PC-9 (cell line): ENCODE results near the gene SORCS2. TPM values are rescaled to one million over a fixed set of nuclear protein-coding genes. Genes with fewer than 3 reads are reported as not detected.

Experiments used
- BruUV-seq: library from RNA; stranded (reverse); fragments of 400-500 nt; replicated peaks from 2 replicates; lab custom pipeline; 2021; lab: Mats Ljungman, UMichigan
- CTCF ChIA-PET: fragments of 300-600 bp; sonication (Branson Sonifier 250); formaldehyde crosslinking; loops from one replicate; lab custom pipeline; 2022; ENCODE audit warnings: antibody characterized with exemption; lab: Charles Lee
- POLR2A ChIA-PET: fragments of 300-600 bp; sonication (Branson Sonifier 250); formaldehyde crosslinking; loops from one replicate; lab custom pipeline; 2022; ENCODE audit warnings: antibody characterized with exemption; ENCODE audit not compliant: unreplicated experiment; lab: Charles Lee
- DNase-seq, 2 experiments: peaks; one replicate each; pipeline versions ENCODE4 v3.0.0 to v3.0.0-alpha.2; 2015 to 2022; ENCODE audit warnings: mixed read lengths in 1 of 2
- H2AFZ ChIP-seq: fragments of 200-600 bp; sonication (generic); 2 replicates; pipeline ENCODE4 v1.8.1; 2017; ENCODE audit warnings: antibody characterized with exemption
- H3F3A ChIP-seq: fragments of 200-600 bp; sonication (generic); 2 replicates; pipeline ENCODE4 v1.8.1; 2017; ENCODE audit warnings: antibody characterized with exemption, mild to moderate bottlenecking, low read depth; ENCODE audit not compliant: insufficient read depth
- H3K27ac ChIP-seq: fragments of 200-600 bp; sonication (generic); 2 replicates; pipeline ENCODE4 v1.6.1; 2016; ENCODE audit warnings: mixed run types
- H3K27me3 ChIP-seq: fragments of 200-600 bp; sonication (generic); 2 replicates; pipeline ENCODE4 v1.6.1; 2016; ENCODE audit warnings: low read depth, mixed run types; ENCODE audit not compliant: insufficient read depth
- H3K36me3 ChIP-seq: fragments of 200-600 bp; sonication (generic); 2 replicates; pipeline ENCODE4 v1.6.1; 2016; ENCODE audit warnings: low read depth, mixed run types
- H3K4me1 ChIP-seq: fragments of 200-600 bp; sonication (generic); replicated peaks from 2 replicates; pipeline ENCODE4 v1.6.1; 2016; ENCODE audit warnings: mixed run types; ENCODE audit not compliant: insufficient read depth
- H3K4me2 ChIP-seq: fragments of 200-600 bp; sonication (generic); 2 replicates; pipeline ENCODE4 v1.6.1; 2017; ENCODE audit warnings: mixed run types
- H3K4me3 ChIP-seq: fragments of 200-600 bp; sonication (generic); 2 replicates; pipeline ENCODE4 v1.6.1; 2016; ENCODE audit warnings: mixed run types
- H3K79me2 ChIP-seq: fragments of 200-600 bp; sonication (generic); 2 replicates; pipeline ENCODE4 v1.6.1; 2017; ENCODE audit warnings: low read depth, mixed run types
- H3K9me2 ChIP-seq: fragments of 200-600 bp; sonication (generic); 2 replicates; pipeline ENCODE4 v1.8.1; 2017; ENCODE audit warnings: mild to moderate bottlenecking; ENCODE audit not compliant: insufficient read depth
- H3K9me3 ChIP-seq: fragments of 200-600 bp; sonication (generic); 2 replicates; pipeline ENCODE4 v1.8.1; 2016; ENCODE audit warnings: low read depth; ENCODE audit not compliant: insufficient read depth
- H4K20me1 ChIP-seq: fragments of 200-600 bp; sonication (generic); 2 replicates; pipeline ENCODE4 v1.8.1; 2017; ENCODE audit not compliant: insufficient read depth
- CTCF ChIP-seq: fragments of 200-600 bp; sonication (generic); conservative IDR thresholded peaks from 2 replicates; pipeline ENCODE4 v1.6.1; 2017; ENCODE audit warnings: mixed run types, antibody characterized with exemption, mild to moderate bottlenecking, moderate library complexity
- EZH2 ChIP-seq: fragments of 200-600 bp; sonication (generic); IDR thresholded peaks from 2 replicates; pipeline ENCODE4 v1.8.0; 2017; ENCODE audit warnings: antibody characterized with exemption, low read depth
- intact Hi-C: fragments of 100-400 bp; cut with micrococcal nuclease; formaldehyde crosslinking; loops from one replicate; pipeline ENCODE4 v1.10.0; 2022; ENCODE audit not compliant: unreplicated experiment
- total RNA-seq: library from RNA; stranded (reverse); gene quantifications from 2 replicates; pipeline ENCODE4 v1.2.3, GENCODE V29; 2021

SORCS2 gene
- total RNA-seq, 1 experiment from 2014 or later, result 25.8 TPM

- peaks cover 5% of the 10 kb centered on the region for H3K4me1 ChIP-seq
- no peak overlapping the region for H3K4me2 ChIP-seq
- CTCF ChIA-PET, result no interaction called here
- POLR2A ChIA-PET, result no interaction called here
- H2AFZ ChIP-seq, result no peak overlapping the region
- no peaks in the 10 kb centered on the region for H3K27me3 ChIP-seq
- no peaks in the 10 kb centered on the region for H3K79me2 ChIP-seq
- no peaks in the 10 kb centered on the region for H3K9me3 ChIP-seq
- TF ChIP-seq CTCF, result no peak
- no peak for TF ChIP-seq EZH2
- no peaks in the 10 kb centered on the region for H3F3A ChIP-seq
- H3K4me3 ChIP-seq, result no peak overlapping the region
- no peaks in the 10 kb centered on the region for H4K20me1 ChIP-seq
- H3K27ac ChIP-seq, result no peak overlapping the region
- BruUV-seq, result no TSS peak
- H3K9me2 ChIP-seq, result no peaks in the 10 kb centered on the region
- DNase-seq, result no peak
- no peaks in the 10 kb centered on the region for H3K36me3 ChIP-seq
- intact Hi-C loops, result no loop called here
Observed at GRCh38 chr4:7355795-7356194, 163.5 kb downstream of the SORCS2 start.

- H3K27ac ChIP-seq, result no peak overlapping the region
- BruUV-seq, result no TSS peak
- intact Hi-C loops, result no loop called here
- H3K4me2 ChIP-seq, result no peak overlapping the region
- H3K36me3 ChIP-seq, result no peaks in the 10 kb centered on the region
- H3F3A ChIP-seq, result no peaks in the 10 kb centered on the region
- no peaks in the 10 kb centered on the region for H3K27me3 ChIP-seq
- DNase-seq, result no peak
- no peaks in the 10 kb centered on the region for H3K79me2 ChIP-seq
- H4K20me1 ChIP-seq, result no peaks in the 10 kb centered on the region
- ChIA-PET CTCF (no interaction called here), POLR2A (no interaction called here)
- H3K9me3 ChIP-seq, result no peaks in the 10 kb centered on the region
- no peaks in the 10 kb centered on the region for H3K9me2 ChIP-seq
- no peak for TF ChIP-seq EZH2
- TF ChIP-seq CTCF, result no peak
- peaks cover 5% of the 10 kb centered on the region for H3K4me1 ChIP-seq
- H3K4me3 ChIP-seq, result no peak overlapping the region
- no peak overlapping the region for H2AFZ ChIP-seq
Observed at GRCh38 chr4:7356667-7357310, 164.5 kb downstream of the SORCS2 start.

- no peaks in the 10 kb centered on the region for H3K9me2 ChIP-seq
- no peaks in the 10 kb centered on the region for H3K27me3 ChIP-seq
- H3K27ac ChIP-seq, result no peak overlapping the region
- no peak overlapping the region for H3K4me3 ChIP-seq
- H3K79me2 ChIP-seq, result no peaks in the 10 kb centered on the region
- POLR2A ChIA-PET, result interaction anchor here (0.6 kb wide), 1 partner anchor 754 kb away, joined by 3 read pairs; no protein-coding TSS in a partner anchor
- DNase-seq, result no peak
- peaks cover 5% of the 10 kb centered on the region for H3K4me1 ChIP-seq
- no peak overlapping the region for H2AFZ ChIP-seq
- no peak for TF ChIP-seq CTCF
- TF ChIP-seq EZH2, result no peak
- CTCF ChIA-PET, result no interaction called here
- H3K36me3 ChIP-seq, result no peaks in the 10 kb centered on the region
- intact Hi-C loops, result no loop called here
- H3F3A ChIP-seq, result no peaks in the 10 kb centered on the region
- no peaks in the 10 kb centered on the region for H4K20me1 ChIP-seq
- H3K9me3 ChIP-seq, result no peaks in the 10 kb centered on the region
- no peak overlapping the region for H3K4me2 ChIP-seq
- no TSS peak for BruUV-seq
Observed at GRCh38 chr4:7357323-7357722, 165.0 kb downstream of the SORCS2 start.
